GM12801 (cell line): ENCODE results near the gene CLDN4.

Experiments used
- CTCF ChIP-seq: IDR thresholded peaks from one replicate; pipeline ENCODE4 v1.5.1; 2011; ENCODE audit warnings: control low read depth; ENCODE audit not compliant: insufficient read length; ENCODE audit errors: extremely low read depth

CLDN4 gene

GRCh38 chr7:73810998-73811360 is 19.8 kb upstream of the CLDN4 start:
- TF ChIP-seq CTCF = no peak

DNA sequence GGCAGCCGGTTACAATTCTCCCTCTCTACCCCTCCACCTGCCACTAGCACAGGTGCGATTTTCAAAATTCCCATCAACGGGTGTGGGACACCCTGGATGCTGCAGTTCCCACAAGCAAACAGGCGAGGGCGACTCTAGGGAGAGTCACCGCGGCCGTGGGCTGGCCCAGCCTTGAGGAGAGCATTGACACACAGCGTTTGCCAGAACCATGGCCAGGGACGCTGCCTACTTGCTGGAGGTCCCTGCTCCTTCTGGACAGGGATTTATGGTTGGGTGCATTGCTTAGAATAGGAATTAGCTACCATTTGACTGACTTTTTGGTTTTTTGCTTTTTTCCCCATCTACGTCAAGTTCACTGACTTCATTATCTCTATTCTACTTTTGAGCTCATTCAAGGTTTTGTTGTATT is 19.0 kb upstream of the CLDN4 start:
- TF ChIP-seq CTCF = no peak

GRCh38 chr7:73812996-73813395 is 17.8 kb upstream of the CLDN4 start:
- TF ChIP-seq CTCF = no peak

DNA sequence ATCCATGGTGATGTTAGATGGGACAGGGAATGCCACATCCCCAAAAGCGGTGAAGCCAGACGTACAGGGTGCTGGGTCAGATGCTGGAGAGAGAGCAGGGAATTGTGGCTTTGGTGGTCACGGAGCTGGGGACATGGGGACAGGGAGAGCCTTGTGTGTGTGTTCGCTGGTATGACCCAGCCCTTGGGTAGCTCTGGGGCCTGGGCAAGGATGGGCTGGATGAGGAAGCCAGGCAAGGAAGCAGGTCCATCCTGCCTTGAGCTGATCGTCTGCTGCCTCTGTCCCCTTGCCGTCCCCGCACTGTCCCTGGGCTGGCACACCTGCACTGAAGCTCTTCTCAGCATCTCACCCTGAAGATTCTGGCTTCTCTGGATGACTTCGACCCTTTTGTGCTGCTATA is 15.4 kb upstream of the CLDN4 start:
- no peak for TF ChIP-seq CTCF

- TF ChIP-seq CTCF = no peak
These were observed 13.7 kb upstream of the CLDN4 start for GRCh38 chr7:73817121-73817520.

- no peak for TF ChIP-seq CTCF
These were observed 10.8 kb upstream of the CLDN4 start for GRCh38 chr7:73820013-73820412.

GRCh38 chr7:73822319-73823173 is 8.2 kb upstream of the CLDN4 start:
- no peak for TF ChIP-seq CTCF
